HL-60 (cell line): ENCODE data around the gene PRR20G.
A peak's percentile ranks its signal among the peaks of the same experiment; 100 is the strongest.

Source experiments
- DNase-seq, 2 experiments: peaks; one replicate each; pipeline ENCODE4 v3.0.0-alpha.2; 2010 to 2020; ENCODE audit warnings: low read depth in 1 of 2, low spot score in 1 of 2
- H3K27ac ChIP-seq: fragments of 250-450 bp; sonication (Bioruptor Pico); replicated peaks from 2 replicates; pipeline ENCODE4 v1.5.1; 2020; ENCODE audit warnings: mild to moderate bottlenecking, moderate library complexity
- H3K27me3 ChIP-seq: fragments of 250-450 bp; sonication (Bioruptor Pico); 2 replicates; pipeline ENCODE4 v1.5.1; 2021; ENCODE audit warnings: mild to moderate bottlenecking, moderate library complexity; ENCODE audit not compliant: insufficient read depth, poor library complexity, severe bottlenecking
- H3K4me3 ChIP-seq: replicated peaks from 2 replicates; pipeline ENCODE4 v1.5.1; 2011; ENCODE audit warnings: mild to moderate bottlenecking, control low read depth, low read length; ENCODE audit not compliant: insufficient read depth
- GABPA ChIP-seq: IDR thresholded peaks from 2 replicates; pipeline ENCODE4 v1.6.1; 2012; ENCODE audit warnings: low read depth
- POLR2AphosphoS5 ChIP-seq: IDR thresholded peaks from 2 replicates; pipeline ENCODE4 v1.6.1; 2012; ENCODE audit warnings: low read depth
- REST ChIP-seq: IDR thresholded peaks from 2 replicates; pipeline ENCODE4 v1.6.1; 2012; ENCODE audit warnings: low read depth; ENCODE audit not compliant: insufficient replicate concordance
- SPI1 ChIP-seq: IDR thresholded peaks from 2 replicates; pipeline ENCODE4 v1.6.1; 2012; ENCODE audit warnings: low read depth, mild to moderate bottlenecking, borderline replicate concordance
- TF ChIP-seq, protein P1 (sequence below): IDR thresholded peaks from one replicate; pipeline ENCODE4 v1.5.1; 2011; ENCODE audit warnings: low read length, control low read depth, inconsistent platforms; ENCODE audit not compliant: insufficient read depth

PRR20G gene

DNA sequence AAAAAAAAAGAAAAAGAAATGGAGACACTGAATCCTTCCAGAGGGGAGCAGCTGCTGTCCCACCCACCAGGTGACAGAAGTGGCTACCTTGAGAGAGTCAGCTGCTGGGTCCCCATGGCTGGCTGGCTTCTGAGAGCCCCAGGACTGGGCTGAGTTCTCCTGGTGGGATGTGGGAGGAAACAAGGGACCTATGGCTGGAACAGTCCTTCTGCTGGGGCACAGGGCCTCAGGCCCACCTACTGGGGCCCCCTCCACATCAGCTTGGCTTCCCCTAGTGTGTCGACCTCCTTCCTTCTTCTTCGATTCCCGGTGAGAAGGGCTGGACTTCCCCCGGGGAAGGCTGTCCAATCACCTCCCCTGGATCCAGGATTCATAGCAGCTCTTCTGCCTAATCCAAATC lies 32.3 kb downstream of the PRR20G start:
- TF ChIP-seq GABPA (no peak), POLR2AphosphoS5 (no peak), REST (no peak), SPI1 (no peak)
- TF ChIP-seq, protein P1, sequence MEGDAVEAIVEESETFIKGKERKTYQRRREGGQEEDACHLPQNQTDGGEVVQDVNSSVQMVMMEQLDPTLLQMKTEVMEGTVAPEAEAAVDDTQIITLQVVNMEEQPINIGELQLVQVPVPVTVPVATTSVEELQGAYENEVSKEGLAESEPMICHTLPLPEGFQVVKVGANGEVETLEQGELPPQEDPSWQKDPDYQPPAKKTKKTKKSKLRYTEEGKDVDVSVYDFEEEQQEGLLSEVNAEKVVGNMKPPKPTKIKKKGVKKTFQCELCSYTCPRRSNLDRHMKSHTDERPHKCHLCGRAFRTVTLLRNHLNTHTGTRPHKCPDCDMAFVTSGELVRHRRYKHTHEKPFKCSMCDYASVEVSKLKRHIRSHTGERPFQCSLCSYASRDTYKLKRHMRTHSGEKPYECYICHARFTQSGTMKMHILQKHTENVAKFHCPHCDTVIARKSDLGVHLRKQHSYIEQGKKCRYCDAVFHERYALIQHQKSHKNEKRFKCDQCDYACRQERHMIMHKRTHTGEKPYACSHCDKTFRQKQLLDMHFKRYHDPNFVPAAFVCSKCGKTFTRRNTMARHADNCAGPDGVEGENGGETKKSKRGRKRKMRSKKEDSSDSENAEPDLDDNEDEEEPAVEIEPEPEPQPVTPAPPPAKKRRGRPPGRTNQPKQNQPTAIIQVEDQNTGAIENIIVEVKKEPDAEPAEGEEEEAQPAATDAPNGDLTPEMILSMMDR = no peak
- DNase-seq = no peak

GRCh38 chr3:127254730-127255129 lies 33.1 kb downstream of the PRR20G start:
- DNase-seq = no peak
- Histone ChIP-seq H3K27me3 (no peaks in the 10 kb centered on the region), H3K4me3 (no peak overlapping the region), H3K27ac (no peak overlapping the region)
- no peak for TF ChIP-seq POLR2AphosphoS5
- TF ChIP-seq REST = no peak
- no peak for TF ChIP-seq GABPA
- TF ChIP-seq, protein P1 = peak; percentile 33

More for the DNA sequence above, 32.3 kb downstream of the PRR20G start:
- Histone ChIP-seq H3K27ac (no peak overlapping the region), H3K27me3 (no peaks in the 10 kb centered on the region), H3K4me3 (no peak overlapping the region)

DNA sequence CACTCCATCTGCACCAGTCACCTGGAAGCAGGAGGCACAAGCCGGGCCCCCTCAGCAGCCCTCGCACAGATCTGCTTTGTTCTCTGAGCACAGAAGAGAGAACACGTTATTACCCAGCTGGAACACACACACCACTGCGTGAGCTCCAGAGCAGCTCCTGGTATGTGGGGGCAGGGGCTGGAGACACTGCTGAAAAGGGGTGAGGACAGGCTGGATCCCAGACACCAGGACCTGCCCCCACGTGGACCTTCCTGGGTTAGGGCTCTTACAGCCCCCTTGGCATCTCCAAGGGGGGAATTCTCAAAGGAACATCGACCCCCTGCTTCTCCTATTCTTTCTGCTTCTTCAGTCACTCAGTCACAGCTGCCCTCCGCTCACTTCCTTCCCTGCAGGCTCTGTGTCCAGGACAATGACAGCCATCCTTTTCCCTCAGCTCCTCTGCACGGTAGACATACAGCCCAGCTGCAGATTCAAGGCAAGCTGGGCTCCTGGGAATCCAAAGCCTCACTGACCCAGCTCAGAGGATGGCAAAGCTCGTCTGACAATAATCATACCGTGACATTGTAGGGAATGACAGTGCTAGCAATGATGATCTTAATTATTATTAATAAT lies 33.7 kb downstream of the PRR20G start:
- no peak overlapping the region for H3K27ac ChIP-seq
- no peak for TF ChIP-seq POLR2AphosphoS5
- no peak for TF ChIP-seq SPI1
- TF ChIP-seq GABPA = no peak
- TF ChIP-seq, protein P1 = no peak
- no peak for TF ChIP-seq REST
- H3K4me3 ChIP-seq = no peak overlapping the region
- no peaks in the 10 kb centered on the region for H3K27me3 ChIP-seq
- no peak for DNase-seq
